K562 (cell line): Measurements from ENCODE around the gene TSPOAP1. TPM values are rescaled to one million over a fixed set of nuclear protein-coding genes. Genes with fewer than 3 reads are reported as not detected.

Source experiments
- BMI1 ChIP-seq: fragments of 150-350 bp; IDR thresholded peaks from 2 replicates; pipeline ENCODE4 v1.6.1; 2014; ENCODE audit warnings: low read length
- FOXA1 ChIP-seq: fragments of 450-650 bp; IDR thresholded peaks from 2 replicates; pipeline ENCODE4 v1.6.1; 2016; ENCODE audit warnings: mild to moderate bottlenecking, borderline replicate concordance
- HNRNPLL ChIP-seq: fragments of 200-400 bp; formaldehyde crosslinking; IDR thresholded peaks from 2 replicates; pipeline ENCODE4 v1.6.1; 2017; ENCODE audit warnings: low read length, low read depth, mild to moderate bottlenecking; ENCODE audit not compliant: poor library complexity, severe bottlenecking
- MCM2 ChIP-seq: fragments of 450-650 bp; IDR thresholded peaks from 2 replicates; pipeline ENCODE4 v1.6.1; 2017; ENCODE audit warnings: low read depth, mild to moderate bottlenecking
- MTA2 ChIP-seq: fragments of 450-650 bp; IDR thresholded peaks from 2 replicates; pipeline ENCODE4 v1.6.1; 2016; ENCODE audit warnings: low read depth
- NFXL1 ChIP-seq: fragments of 450-650 bp; formaldehyde crosslinking; IDR thresholded peaks from 2 replicates; pipeline ENCODE4 v1.4.0; 2021; ENCODE audit warnings: mild to moderate bottlenecking
- NR4A1 ChIP-seq, 2 experiments: fragments of 250-450 bp in 1 of 2; fragments of 450-650 bp in 1 of 2; sonication (Bioruptor Pico) in 1 of 2; IDR thresholded peaks; 2 replicates each; pipeline versions ENCODE4 v1.4.0 to v1.6.1; 2016 to 2020; ENCODE audit warnings: mild to moderate bottlenecking in 2 of 2, missing compliant biosample characterization in 1 of 2, missing genetic modification characterization in 1 of 2, moderate library complexity in 1 of 2
- PBX2 ChIP-seq, 2 experiments: IDR thresholded peaks in 1 of 2; conservative IDR thresholded peaks in 1 of 2; 2 replicates each; pipeline ENCODE4 v1.6.1; 2016; ENCODE audit warnings: low read depth in 2 of 2, mild to moderate bottlenecking in 1 of 2, missing compliant biosample characterization in 1 of 2, missing genetic modification characterization in 1 of 2, moderate library complexity in 1 of 2
- PRPF4 ChIP-seq: fragments of 200-400 bp; formaldehyde crosslinking; IDR thresholded peaks from one replicate; pipeline ENCODE4 v1.6.1; 2017; ENCODE audit warnings: low read length, low read depth, mild to moderate bottlenecking; ENCODE audit not compliant: insufficient read depth, poor library complexity, severe bottlenecking
- PYGO2 ChIP-seq: fragments of 450-650 bp; IDR thresholded peaks from 2 replicates; pipeline ENCODE4 v1.6.1; 2016; ENCODE audit warnings: mild to moderate bottlenecking, missing genetic modification characterization, moderate library complexity, missing compliant biosample characterization
- SAFB ChIP-seq: fragments of 200-400 bp; formaldehyde crosslinking; IDR thresholded peaks from 2 replicates; pipeline ENCODE4 v1.6.1; 2017; ENCODE audit warnings: low read depth, low read length, borderline replicate concordance
- SFPQ ChIP-seq: fragments of 200-400 bp; formaldehyde crosslinking; IDR thresholded peaks from 2 replicates; pipeline ENCODE4 v1.6.1; 2017; ENCODE audit warnings: mild to moderate bottlenecking, low read depth, low read length, moderate library complexity
- SMARCA5 ChIP-seq: fragments of 450-650 bp; IDR thresholded peaks from 2 replicates; pipeline ENCODE4 v1.6.1; 2016
- TAF1 ChIP-seq: IDR thresholded peaks from 2 replicates; pipeline ENCODE4 v1.6.1; 2011; ENCODE audit warnings: mild to moderate bottlenecking, low read length, moderate library complexity; ENCODE audit not compliant: insufficient read depth, control insufficient read depth, severe bottlenecking; ENCODE audit errors: extremely low read depth
- TAF15 ChIP-seq: fragments of 200-400 bp; formaldehyde crosslinking; IDR thresholded peaks from 2 replicates; pipeline ENCODE4 v1.6.1; 2017; ENCODE audit warnings: mild to moderate bottlenecking, low read depth, low read length, moderate library complexity
- TOE1 ChIP-seq, 2 experiments: fragments of 450-650 bp in 1 of 2; sonication (generic) in 1 of 2; formaldehyde crosslinking in 1 of 2; IDR thresholded peaks; 2 replicates each; pipeline versions ENCODE4 v1.7.1 to v1.8.0; 2016 to 2022; ENCODE audit warnings: borderline replicate concordance in 2 of 2, mild to moderate bottlenecking in 2 of 2, antibody characterized with exemption in 1 of 2, inconsistent platforms in 1 of 2, low read depth in 1 of 2, missing genetic modification reagents in 1 of 2, moderate library complexity in 1 of 2
- TRIM28 ChIP-seq: fragments of 450-650 bp; IDR thresholded peaks from 2 replicates; pipeline ENCODE4 v1.6.1; 2017
- ZHX1 ChIP-seq: fragments of 150-350 bp; conservative IDR thresholded peaks from 2 replicates; pipeline ENCODE4 v1.6.1; 2014; ENCODE audit warnings: low read length
- ZKSCAN1 ChIP-seq: fragments of 150-350 bp; IDR thresholded peaks from 2 replicates; pipeline ENCODE4 v1.6.1; 2016; ENCODE audit warnings: low read depth, low read length
- ZNF77 ChIP-seq: fragments of 250-450 bp; sonication (Bioruptor Pico); IDR thresholded peaks from 2 replicates; pipeline ENCODE4 v1.5.0; 2020
- polyA plus RNA-seq, 8 experiments: library from polyadenylated mRNA; depleted of rRNA in 4 of 8; stranded (reverse) in 5 of 8; unstranded in 3 of 8; fragments of >200 nt; fragmentation: Nextera tagmentation in 2 of 8; fragmentation: Illumina TruSeq in 1 of 8; extraction: Ambion mirVana in 2 of 8; extraction: Trizol in 1 of 8; gene quantifications; 2 replicates each; pipeline versions ENCODE4 v1.2.1 to v1.2.3, GENCODE V29; 2011 to 2014; ENCODE audit warnings: inconsistent platforms in 1 of 8, missing spikeins in 1 of 8
- total RNA-seq, 7 experiments: library from RNA; depleted of rRNA in 6 of 7; stranded (reverse); fragments of >200 nt in 6 of 7; fragmentation: Illumina TruSeq in 2 of 7; extraction: Trizol in 2 of 7; gene quantifications; 2 replicates each; pipeline versions ENCODE4 v1.2.1 to v1.2.3, GENCODE V29; 2011 to 2021; ENCODE audit warnings: low replicate concordance in 1 of 7

TSPOAP1 gene
- total and polyA plus RNA-seq, 9 of the 15 experiments (the other 6 are each of a cell fraction or from before 2014, with no cell fraction given): 0.87 to 3.9 (median 1.8) TPM; not detected in 2

- no peak for TF ChIP-seq PBX2 (CRISPR knock-in tag; IDR thresholded peaks at IDR 0.05; ENCODE audit: low read depth)
- TF ChIP-seq PBX2 (tag; conservative IDR thresholded peaks at IDR 0.05; ENCODE audit: low read depth): no peak
- no peak for TF ChIP-seq TAF15
- TF ChIP-seq BMI1: no peak
- peak; percentile 56; the same call in 1 of the 2 replicates for TF ChIP-seq ZKSCAN1
- no peak for TF ChIP-seq PRPF4
- TF ChIP-seq TRIM28: no peak
- no peak for TF ChIP-seq NR4A1 (CRISPR knock-in tag; IDR thresholded peaks at IDR 0.05)
- no peak for TF ChIP-seq NR4A1 (tag; IDR thresholded peaks at IDR 0.05)
- TF ChIP-seq MTA2: peak; percentile 82
- peak; percentile 56 for TF ChIP-seq TOE1 (IDR thresholded peaks at IDR 0.05; ENCODE audit: borderline replicate concordance)
- TF ChIP-seq TOE1 (CRISPR knock-in tag; IDR thresholded peaks at IDR 0.05; ENCODE audit: borderline replicate concordance, low read depth): no peak
- TF ChIP-seq FOXA1: no peak
- TF ChIP-seq SFPQ: no peak
- no peak for TF ChIP-seq HNRNPLL
- no peak for TF ChIP-seq SMARCA5
- TF ChIP-seq SAFB: no peak
- TF ChIP-seq PYGO2: no peak
- no peak for TF ChIP-seq NFXL1 (CRISPR knock-in tag)
- no peak for TF ChIP-seq ZHX1
- TF ChIP-seq TAF1: no peak
- no peak for TF ChIP-seq MCM2
- TF ChIP-seq ZNF77 (CRISPR knock-in tag): no peak
Observed at GRCh38 chr17:58364270-58364942, 35.8 kb upstream of the TSPOAP1 start (continued).
